ENCODE measurements around the gene FEZ2.

The FEZ2 gene

GRCh38 chr2:36564377-36564930 lies 33.5 kb downstream of the FEZ2 start:
- Histone ChIP-seq H3K4me1 (ENCODE audit: control insufficient read depth, low read length) (no peaks in the 10 kb centered on the region), H3K4me2 (ENCODE audit: low read length) (no peak overlapping the region), H3K9me3 (ENCODE audit: control insufficient read depth, insufficient read depth, low read length) (no peaks in the 10 kb centered on the region), H3K36me3 (ENCODE audit: control insufficient read depth, low read length) (peaks cover 15% of the 10 kb centered on the region), H3K4me3 (ENCODE audit: low read length) (no peak overlapping the region), H3F3A (ENCODE audit: control insufficient read depth, insufficient read depth) (no peaks in the 10 kb centered on the region), H3K27ac (ENCODE audit: low read depth, low read length) (no peak overlapping the region), H4K20me1 (ENCODE audit: control insufficient read depth, insufficient read depth, low read depth, low read length) (no peaks in the 10 kb centered on the region), H3K79me2 (ENCODE audit: control insufficient read depth, low read length) (no peaks in the 10 kb centered on the region), H3K9me2 (replicated peaks; ENCODE audit: control insufficient read depth, low read length) (no peaks in the 10 kb centered on the region), H3K27me3 (ENCODE audit: control insufficient read depth, low read length) (no peaks in the 10 kb centered on the region)
- TF ChIP-seq CTCF (IDR thresholded peaks at IDR 0.05; ENCODE audit: low read depth, low read length, poor library complexity, severe bottlenecking) (no peak), EZH2phosphoT487 (IDR thresholded peaks at IDR 0.05; ENCODE audit: borderline replicate concordance, low read length) (no peak)

GRCh38 chr2:36562973-36563532 lies 34.9 kb downstream of the FEZ2 start:
- Histone ChIP-seq H3K79me2 (ENCODE audit: control insufficient read depth, low read length) (no peaks in the 10 kb centered on the region), H3K4me3 (ENCODE audit: low read length) (no peak overlapping the region)

GRCh38 chr2:36562240-36562639 lies 35.7 kb downstream of the FEZ2 start:
- H3K9me3 ChIP-seq (ENCODE audit: control insufficient read depth, insufficient read depth, low read length): no peaks in the 10 kb centered on the region
- peaks cover 14% of the 10 kb centered on the region for H3K36me3 ChIP-seq (ENCODE audit: control insufficient read depth, low read length)
- H3K4me2 ChIP-seq (ENCODE audit: low read length): no peak overlapping the region
- no peaks in the 10 kb centered on the region for H3K4me1 ChIP-seq (ENCODE audit: control insufficient read depth, low read length)
- no peaks in the 10 kb centered on the region for H3K27me3 ChIP-seq (ENCODE audit: control insufficient read depth, low read length)
- H3K27ac ChIP-seq (ENCODE audit: low read depth, low read length): no peak overlapping the region
- H3K9me2 ChIP-seq (replicated peaks; ENCODE audit: control insufficient read depth, low read length): no peaks in the 10 kb centered on the region
- TF ChIP-seq EZH2phosphoT487 (IDR thresholded peaks at IDR 0.05; ENCODE audit: borderline replicate concordance, low read length) (no peak), CTCF (IDR thresholded peaks at IDR 0.05; ENCODE audit: low read depth, low read length, poor library complexity, severe bottlenecking) (no peak)
- H4K20me1 ChIP-seq (ENCODE audit: control insufficient read depth, insufficient read depth, low read depth, low read length): no peaks in the 10 kb centered on the region
- no peaks in the 10 kb centered on the region for H3K79me2 ChIP-seq (ENCODE audit: control insufficient read depth, low read length)
- no peak overlapping the region for H3K4me3 ChIP-seq (ENCODE audit: low read length)
- H3F3A ChIP-seq (ENCODE audit: control insufficient read depth, insufficient read depth): no peaks in the 10 kb centered on the region

More at GRCh38 chr2:36562973-36563532, 34.9 kb downstream of the FEZ2 start:
- no peak for TF ChIP-seq EZH2phosphoT487 (IDR thresholded peaks at IDR 0.05; ENCODE audit: borderline replicate concordance, low read length)
- no peak for TF ChIP-seq CTCF (IDR thresholded peaks at IDR 0.05; ENCODE audit: low read depth, low read length, poor library complexity, severe bottlenecking)
- H3K4me1 ChIP-seq (ENCODE audit: control insufficient read depth, low read length): no peaks in the 10 kb centered on the region
- H3K9me3 ChIP-seq (ENCODE audit: control insufficient read depth, insufficient read depth, low read length): no peaks in the 10 kb centered on the region
- H3F3A ChIP-seq (ENCODE audit: control insufficient read depth, insufficient read depth): no peaks in the 10 kb centered on the region
- no peaks in the 10 kb centered on the region for H3K27me3 ChIP-seq (ENCODE audit: control insufficient read depth, low read length)
- peaks cover 14% of the 10 kb centered on the region for H3K36me3 ChIP-seq (ENCODE audit: control insufficient read depth, low read length)
- no peaks in the 10 kb centered on the region for H3K9me2 ChIP-seq (replicated peaks; ENCODE audit: control insufficient read depth, low read length)
- H3K4me2 ChIP-seq (ENCODE audit: low read length): no peak overlapping the region
- no peaks in the 10 kb centered on the region for H4K20me1 ChIP-seq (ENCODE audit: control insufficient read depth, insufficient read depth, low read depth, low read length)
- no peak overlapping the region for H3K27ac ChIP-seq (ENCODE audit: low read depth, low read length)
